Measurements from ENCODE around the gene CLEC4G.
"Not testable (repeated sequence)": the region's sequence is repeated elsewhere in the genome, so short reads cannot be mapped to it uniquely, and the experiment has no call there.

CLEC4G gene

GRCh38 chr19:7746903-7747884 lies 15.3 kb upstream of the CLEC4G start, which contains the start of gene CD209:
CD209 (minus strand) TSS chr19:7747534; CDS start chr19:7747511, 23 bp downstream.
- DNase-seq (ENCODE audit: low read depth) = no peak

GRCh38 chr19:7746306-7746705 lies 14.4 kb upstream of the CLEC4G start:
- DNase-seq (ENCODE audit: low read depth) = not testable (repeated sequence)

GRCh38 chr19:7744871-7745650 lies 13.2 kb upstream of the CLEC4G start:
- DNase-seq (ENCODE audit: low read depth) = no peak

GRCh38 chr19:7744199-7744786 lies 12.4 kb upstream of the CLEC4G start:
- DNase-seq (ENCODE audit: low read depth) = no peak

GRCh38 chr19:7743425-7743841 lies 11.5 kb upstream of the CLEC4G start:
- DNase-seq (ENCODE audit: low read depth) = no peak

GRCh38 chr19:7742991-7743390 lies 11.1 kb upstream of the CLEC4G start:
- no peak for DNase-seq (ENCODE audit: low read depth)

- DNase-seq (ENCODE audit: low read depth) = no peak
Observed at GRCh38 chr19:7742575-7742974, 10.7 kb upstream of the CLEC4G start.

- DNase-seq (ENCODE audit: low read depth) = no peak
Observed at GRCh38 chr19:7740682-7741054, 8.8 kb upstream of the CLEC4G start.

GRCh38 chr19:7739801-7740681 lies 8.1 kb upstream of the CLEC4G start:
- no peak for DNase-seq (ENCODE audit: low read depth)

GRCh38 chr19:7739211-7739755 lies 7.4 kb upstream of the CLEC4G start:
- DNase-seq (ENCODE audit: low read depth) = no peak

- DNase-seq (ENCODE audit: low read depth) = no peak
Observed at GRCh38 chr19:7738023-7738422, 6.1 kb upstream of the CLEC4G start.

- no peak for DNase-seq (ENCODE audit: low read depth)
Observed at GRCh38 chr19:7737215-7737614, 5.3 kb upstream of the CLEC4G start.

- no peak for DNase-seq (ENCODE audit: low read depth)
Observed at GRCh38 chr19:7736148-7736547, 4.2 kb upstream of the CLEC4G start.

- DNase-seq (ENCODE audit: low read depth) = no peak
Observed at GRCh38 chr19:7734220-7735203, 2.6 kb upstream of the CLEC4G start.

GRCh38 chr19:7733376-7733775 lies 1.5 kb upstream of the CLEC4G start:
- no peak for DNase-seq (ENCODE audit: low read depth)

GRCh38 chr19:7731615-7732014 lies 295 bp downstream of the CLEC4G start:
- no peak for DNase-seq (ENCODE audit: low read depth)

- no peak for DNase-seq (ENCODE audit: low read depth)
Observed at GRCh38 chr19:7731218-7731595, 703 bp downstream of the CLEC4G start.

- no peak for DNase-seq (ENCODE audit: low read depth)
Observed at GRCh38 chr19:7730286-7731217, 1.4 kb downstream of the CLEC4G start.

GRCh38 chr19:7729831-7730285 lies 2.1 kb downstream of the CLEC4G start:
- no peak for DNase-seq (ENCODE audit: low read depth)

Data from non-pigmented ciliary epithelial cell (primary cell).